Activated naive CD8-positive, alpha-beta T cell treated with anti-CD3 and anti-CD28 coated beads, Interleukin-2, amount 50 U/mL, for 24 hours (primary cell): Measurements from ENCODE around the gene SH3TC1.

ENCODE experiments used
- ATAC-seq: fragments of 150-1000 bp; cut with Tn5 transposase; one replicate; pipeline ENCODE4 v1.10.0; 2021
- DNase-seq: peaks from one replicate; pipeline ENCODE4 v3.0.0; 2021
- H3K27ac Mint-ChIP-seq: one replicate; pipeline ENCODE4 v1.8.0; 2021; ENCODE audit warnings: mild to moderate bottlenecking, mixed read lengths
- H3K27me3 Mint-ChIP-seq: one replicate; pipeline ENCODE4 v1.8.0; 2021; ENCODE audit warnings: mixed read lengths
- H3K36me3 Mint-ChIP-seq: one replicate; pipeline ENCODE4 v1.8.0; 2021; ENCODE audit warnings: low read depth, mixed read lengths
- H3K4me1 Mint-ChIP-seq: one replicate; pipeline ENCODE4 v1.8.0; 2021; ENCODE audit warnings: mixed read lengths
- H3K4me3 Mint-ChIP-seq: one replicate; pipeline ENCODE4 v1.8.0; 2021; ENCODE audit warnings: mild to moderate bottlenecking, moderate library complexity, mixed read lengths
- H3K9me3 Mint-ChIP-seq: one replicate; pipeline ENCODE4 v1.8.0; 2021; ENCODE audit warnings: mixed read lengths

The SH3TC1 gene

DNA sequence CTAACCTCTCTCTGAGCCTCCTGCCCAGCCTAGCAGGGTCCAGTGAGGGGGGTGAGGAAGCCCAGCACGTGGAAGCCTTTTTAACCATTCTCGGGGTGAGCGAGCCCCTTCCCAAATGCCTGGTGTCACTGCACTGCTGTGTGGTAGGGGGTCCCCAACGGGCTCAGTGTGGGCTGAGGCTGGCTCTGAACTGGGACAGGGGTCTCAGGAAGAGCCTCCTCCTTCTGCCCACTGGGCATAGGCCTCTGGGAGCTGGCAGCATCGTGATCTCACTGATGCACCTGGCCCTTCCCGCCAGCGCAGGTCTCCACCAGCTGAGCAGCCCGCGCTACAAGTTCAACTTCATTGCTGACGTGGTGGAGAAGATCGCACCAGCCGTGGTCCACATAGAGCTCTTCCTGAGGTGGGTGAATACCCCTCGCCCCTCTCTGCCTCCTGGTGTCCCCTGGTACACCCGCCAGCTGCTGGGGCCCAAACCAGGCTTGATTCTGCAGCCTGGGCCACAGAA, 83.1 kb downstream of the SH3TC1 start:
- H3K27me3 Mint-ChIP-seq: peaks cover 2% of the 10 kb centered on the region

GRCh38 chr4:8282742-8283141, 83.7 kb downstream of the SH3TC1 start:
- Mint-ChIP-seq H3K27ac (no peak overlapping the region), H3K4me1 (peaks cover 7% of the 10 kb centered on the region), H3K4me3 (no peak overlapping the region), H3K9me3 (no peaks in the 10 kb centered on the region), H3K36me3 (no peaks in the 10 kb centered on the region), H3K27me3 (peaks cover 2% of the 10 kb centered on the region)
- DNase-seq (no peak), ATAC-seq (no peak)

More for the DNA sequence above, 83.1 kb downstream of the SH3TC1 start:
- Mint-ChIP-seq H3K4me1 (peaks cover 7% of the 10 kb centered on the region), H3K36me3 (no peaks in the 10 kb centered on the region), H3K27ac (no peak overlapping the region), H3K4me3 (no peak overlapping the region), H3K9me3 (no peaks in the 10 kb centered on the region)
- no peak for ATAC-seq
- no peak for DNase-seq

DNA sequence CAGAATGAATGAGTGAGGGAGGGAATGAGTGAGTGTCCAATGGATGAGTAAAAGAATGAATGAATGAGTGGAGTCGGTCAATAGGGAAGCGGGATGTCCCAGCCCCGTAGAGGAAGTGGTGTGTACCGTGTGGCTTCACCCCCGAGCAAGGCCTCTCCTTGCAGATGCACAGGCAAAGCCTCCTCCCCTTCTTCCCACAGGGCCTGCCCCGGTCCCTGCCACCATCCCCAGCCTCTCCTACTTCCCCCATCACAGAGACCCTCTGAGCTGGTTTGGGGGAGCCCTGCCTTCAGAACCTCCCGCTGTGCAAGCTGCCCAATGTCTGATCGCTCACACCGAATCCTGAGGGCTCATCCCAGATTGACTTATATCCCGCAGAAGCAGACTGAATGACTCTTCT, 84.1 kb downstream of the SH3TC1 start:
- ATAC-seq: no peak

DNA sequence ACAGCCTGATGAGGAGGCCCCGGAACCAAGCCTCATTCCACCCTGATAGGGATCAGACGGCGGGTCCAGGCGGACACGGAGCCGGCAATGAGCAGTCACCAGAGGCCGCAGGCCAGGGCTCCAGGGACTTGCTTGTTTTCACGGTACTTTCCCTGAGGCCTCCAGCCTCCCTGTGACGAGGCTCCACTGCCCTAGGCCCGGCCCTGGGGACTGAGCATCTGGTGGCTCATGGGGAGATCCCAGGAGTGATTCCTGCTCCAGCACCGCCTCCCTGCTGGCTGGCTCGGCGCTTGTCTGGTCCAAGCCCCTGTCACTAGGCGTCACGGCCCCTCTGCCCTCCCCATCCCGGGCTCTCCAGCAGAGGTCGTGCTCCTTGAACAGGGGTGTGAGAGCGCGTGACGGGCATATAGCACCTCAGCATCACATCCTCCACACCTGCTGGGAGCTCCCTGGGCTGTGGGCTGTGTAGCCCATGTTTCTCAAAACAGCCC, 84.6 kb downstream of the SH3TC1 start:
- Mint-ChIP-seq H3K36me3 (no peaks in the 10 kb centered on the region), H3K27ac (no peak overlapping the region), H3K27me3 (peaks cover 2% of the 10 kb centered on the region), H3K4me1 (peaks cover 6% of the 10 kb centered on the region), H3K9me3 (no peaks in the 10 kb centered on the region), H3K4me3 (no peak overlapping the region)
- ATAC-seq (no peak), DNase-seq (no peak)

More for the DNA sequence above, 84.1 kb downstream of the SH3TC1 start:
- no peaks in the 10 kb centered on the region for H3K36me3 Mint-ChIP-seq
- H3K27me3 Mint-ChIP-seq: peaks cover 2% of the 10 kb centered on the region
- peaks cover 7% of the 10 kb centered on the region for H3K4me1 Mint-ChIP-seq
- H3K4me3 Mint-ChIP-seq: no peak overlapping the region
- no peak for DNase-seq
- H3K27ac Mint-ChIP-seq: no peak overlapping the region
- H3K9me3 Mint-ChIP-seq: no peaks in the 10 kb centered on the region

GRCh38 chr4:8284391-8284790, 85.3 kb downstream of the SH3TC1 start:
- DNase-seq (no peak), ATAC-seq (no peak)
- Mint-ChIP-seq H3K36me3 (no peaks in the 10 kb centered on the region), H3K4me3 (no peak overlapping the region), H3K9me3 (no peaks in the 10 kb centered on the region), H3K4me1 (no peaks in the 10 kb centered on the region), H3K27me3 (peaks cover 2% of the 10 kb centered on the region), H3K27ac (no peak overlapping the region)

- Mint-ChIP-seq H3K9me3 (no peaks in the 10 kb centered on the region), H3K36me3 (no peaks in the 10 kb centered on the region), H3K27me3 (peaks cover 2% of the 10 kb centered on the region), H3K27ac (no peak overlapping the region), H3K4me1 (no peaks in the 10 kb centered on the region), H3K4me3 (no peak overlapping the region)
- ATAC-seq (no peak), DNase-seq (no peak)
These were observed 86.3 kb downstream of the SH3TC1 start for GRCh38 chr4:8285143-8285975.

- no peak overlapping the region for H3K4me3 Mint-ChIP-seq
- H3K27ac Mint-ChIP-seq: no peak overlapping the region
- no peak for DNase-seq
- no peak for ATAC-seq
- H3K4me1 Mint-ChIP-seq: no peaks in the 10 kb centered on the region
- H3K36me3 Mint-ChIP-seq: no peaks in the 10 kb centered on the region
- no peaks in the 10 kb centered on the region for H3K9me3 Mint-ChIP-seq
- peaks cover 2% of the 10 kb centered on the region for H3K27me3 Mint-ChIP-seq
These were observed 87.1 kb downstream of the SH3TC1 start for GRCh38 chr4:8285976-8286718.

GRCh38 chr4:8286719-8287342, 87.7 kb downstream of the SH3TC1 start:
- H3K4me1 Mint-ChIP-seq: no peaks in the 10 kb centered on the region
- ATAC-seq (no peak), DNase-seq (no peak)
- H3K27ac Mint-ChIP-seq: no peak overlapping the region
- H3K36me3 Mint-ChIP-seq: no peaks in the 10 kb centered on the region
- no peak overlapping the region for H3K4me3 Mint-ChIP-seq
- no peaks in the 10 kb centered on the region for H3K9me3 Mint-ChIP-seq
- peaks cover 2% of the 10 kb centered on the region for H3K27me3 Mint-ChIP-seq

GRCh38 chr4:8287343-8288280, 88.5 kb downstream of the SH3TC1 start:
- DNase-seq: no peak
- no peak for ATAC-seq
- H3K27ac Mint-ChIP-seq: no peak overlapping the region
- no peaks in the 10 kb centered on the region for H3K36me3 Mint-ChIP-seq
- H3K27me3 Mint-ChIP-seq: peaks cover 2% of the 10 kb centered on the region
- H3K4me3 Mint-ChIP-seq: no peak overlapping the region
- H3K9me3 Mint-ChIP-seq: no peaks in the 10 kb centered on the region
- no peaks in the 10 kb centered on the region for H3K4me1 Mint-ChIP-seq

GRCh38 chr4:8289151-8289750, 90.2 kb downstream of the SH3TC1 start:
- Mint-ChIP-seq H3K36me3 (no peaks in the 10 kb centered on the region), H3K27ac (no peak overlapping the region), H3K27me3 (peaks cover 2% of the 10 kb centered on the region), H3K4me3 (no peak overlapping the region), H3K4me1 (no peaks in the 10 kb centered on the region), H3K9me3 (no peaks in the 10 kb centered on the region)
- ATAC-seq (no peak), DNase-seq (no peak)

- Mint-ChIP-seq H3K4me3 (no peak overlapping the region), H3K9me3 (peaks cover 6% of the 10 kb centered on the region), H3K27me3 (peaks cover 2% of the 10 kb centered on the region), H3K36me3 (no peaks in the 10 kb centered on the region), H3K27ac (no peak overlapping the region), H3K4me1 (no peaks in the 10 kb centered on the region)
- ATAC-seq: no peak
- DNase-seq: no peak
These were observed 91.0 kb downstream of the SH3TC1 start for GRCh38 chr4:8289956-8290700.

- Mint-ChIP-seq H3K4me1 (no peaks in the 10 kb centered on the region), H3K27ac (no peak overlapping the region), H3K27me3 (no peaks in the 10 kb centered on the region), H3K4me3 (no peak overlapping the region), H3K36me3 (no peaks in the 10 kb centered on the region), H3K9me3 (peaks cover 6% of the 10 kb centered on the region)
- DNase-seq: no peak
- no peak for ATAC-seq
These were observed 91.5 kb downstream of the SH3TC1 start for GRCh38 chr4:8290701-8290970.
